Activated CD4-positive, alpha-beta memory T cell treated with anti-CD3 and anti-CD28 coated beads for 36 hours (primary cell): ENCODE data around the gene SMG6. TPM values are rescaled to one million over a fixed set of nuclear protein-coding genes. Genes with fewer than 3 reads are reported as not detected.
A peak's percentile ranks its signal among the peaks of the same experiment; 100 is the strongest.
"Not testable (repeated sequence)": the region's sequence is repeated elsewhere in the genome, so short reads cannot be mapped to it uniquely, and the experiment has no call there.

Experiments
- CTCF ChIA-PET: fragments of 350-600 bp; sonication (Branson Sonifier 250); formaldehyde crosslinking; loops from one replicate; lab custom pipeline; 2021; ENCODE audit warnings: antibody characterized with exemption, inconsistent platforms; lab: Charles Lee
- POLR2A ChIA-PET: fragments of 350-600 bp; sonication (Branson Sonifier 250); formaldehyde crosslinking; loops from one replicate; lab custom pipeline; 2021; ENCODE audit warnings: antibody characterized with exemption; lab: Charles Lee
- DNase-seq: peaks from one replicate; pipeline ENCODE4 v3.0.0-alpha.2; 2020
- H3K27ac Mint-ChIP-seq: one replicate; pipeline ENCODE4 v1.8.0; 2021; ENCODE audit warnings: mixed read lengths
- H3K27me3 Mint-ChIP-seq: one replicate; pipeline ENCODE4 v1.8.0; 2021; ENCODE audit warnings: mixed read lengths
- H3K36me3 Mint-ChIP-seq: one replicate; pipeline ENCODE4 v1.8.0; 2021; ENCODE audit warnings: mixed read lengths
- H3K4me1 Mint-ChIP-seq: one replicate; pipeline ENCODE4 v1.8.0; 2021; ENCODE audit warnings: low read depth, mixed read lengths
- H3K4me3 Mint-ChIP-seq: one replicate; pipeline ENCODE4 v1.8.0; 2021; ENCODE audit warnings: mild to moderate bottlenecking, mixed read lengths
- H3K9me3 Mint-ChIP-seq: one replicate; pipeline ENCODE4 v1.8.0; 2021; ENCODE audit warnings: mixed read lengths
- intact Hi-C: fragments of 100-400 bp; cut with micrococcal nuclease; formaldehyde crosslinking; loops from one replicate; pipeline ENCODE4 v1.15.1; 2023
- total RNA-seq, 2 experiments: library from RNA; stranded (reverse); gene quantifications; one replicate each; pipeline ENCODE4 v1.2.3, GENCODE V29; 2021

Gene SMG6
- total RNA-seq, 2 experiments from 2014 or later, result 17.2 to 20.3 TPM

DNA sequence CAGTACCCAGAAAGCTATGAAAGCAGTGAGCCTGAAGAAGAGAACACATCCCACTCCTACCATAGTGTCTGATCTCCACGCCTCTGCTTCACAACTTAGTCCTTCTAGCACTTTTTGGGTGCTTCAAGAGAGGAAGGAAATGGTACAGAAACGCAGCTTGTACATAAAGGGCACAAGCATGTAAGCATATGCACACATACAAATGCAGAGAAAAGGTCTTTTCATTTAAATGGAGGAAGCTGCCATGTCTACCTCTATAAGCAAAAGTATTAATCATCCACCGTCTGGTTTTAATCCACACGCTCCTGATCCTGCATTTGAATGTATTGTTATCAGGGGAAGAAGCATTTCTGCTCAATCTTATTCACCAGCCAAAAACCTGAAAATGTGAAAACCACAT lies 148.0 kb downstream of the SMG6 start:
- Mint-ChIP-seq H3K4me3 (no peak overlapping the region), H3K27me3 (no peaks in the 10 kb centered on the region), H3K4me1 (peaks cover 11% of the 10 kb centered on the region), H3K27ac (no peak overlapping the region), H3K36me3 (peaks cover 15% of the 10 kb centered on the region), H3K9me3 (no peaks in the 10 kb centered on the region)
- DNase-seq, result no peak
- POLR2A ChIA-PET, result interaction anchor here (0.6 kb wide), 1 partner anchor 9 kb away, joined by 3 read pairs; no protein-coding TSS in a partner anchor
- intact Hi-C loops, result no loop called here
- CTCF ChIA-PET, result interaction anchor here (0.6 to 1.1 kb wide), 3 partner anchors 89 to 434 kb away, joined by 3 to 5 read pairs (median 4); no protein-coding TSS in a partner anchor

DNA sequence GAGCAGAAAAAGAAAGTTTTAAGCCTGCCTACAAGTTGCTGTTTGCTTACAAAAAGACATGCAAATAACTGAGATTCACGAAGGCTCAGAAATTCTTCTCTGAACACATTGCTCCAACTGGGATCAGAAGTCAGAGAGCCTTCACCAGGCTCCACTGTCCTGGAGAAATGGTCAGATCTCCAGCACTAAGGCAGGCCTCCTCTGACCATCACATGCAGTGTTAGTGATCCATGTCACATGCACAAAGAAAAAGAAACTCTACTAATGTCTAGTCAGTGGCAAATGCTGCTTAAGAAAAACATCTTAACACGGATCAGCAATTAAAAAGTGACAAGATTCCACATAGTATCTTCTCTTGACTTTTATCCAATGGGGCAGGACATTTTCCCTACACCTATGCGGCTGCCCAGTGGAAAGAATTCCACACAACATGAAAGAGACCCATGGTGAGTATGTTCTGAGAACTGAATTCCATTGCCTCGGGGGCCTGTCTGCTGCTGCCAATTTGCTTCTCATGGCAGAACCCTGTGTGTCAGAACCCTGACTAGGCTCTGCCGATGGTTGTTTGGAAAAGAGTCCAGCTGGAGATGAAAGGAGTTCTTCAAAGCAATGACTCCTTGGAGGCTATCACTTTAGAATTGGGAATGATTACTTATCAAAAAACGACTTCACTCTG lies 152.1 kb downstream of the SMG6 start:
- POLR2A ChIA-PET, result interaction anchor here (0.6 kb wide), 1 partner anchor 12 kb away, joined by 3 read pairs; no protein-coding TSS in a partner anchor
- H3K4me1 Mint-ChIP-seq, result peaks cover under 1% of the 10 kb centered on the region
- CTCF ChIA-PET, result interaction anchor here (0.6 to 1.0 kb wide), 2 partner anchors 70 to 93 kb away, joined by 4 to 5 read pairs; no protein-coding TSS in a partner anchor

DNA sequence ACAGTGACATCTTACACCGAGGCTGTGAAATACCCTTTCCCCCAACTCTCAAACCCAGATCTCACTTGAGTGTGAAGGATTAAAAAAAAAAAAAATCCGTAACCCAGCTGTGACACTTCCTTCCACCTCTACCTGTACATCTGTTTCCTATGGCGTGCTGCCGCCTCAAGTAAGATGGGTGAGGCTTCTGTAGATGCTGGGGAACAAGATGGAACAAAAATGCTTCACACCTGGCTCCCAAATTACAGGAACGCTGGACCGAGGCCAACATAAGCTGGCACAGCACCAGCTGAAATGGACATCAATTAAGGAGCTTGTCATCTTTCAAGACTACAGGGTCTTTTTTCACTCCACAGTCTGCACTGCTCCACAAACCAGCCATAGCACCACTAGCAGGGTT lies 152.8 kb downstream of the SMG6 start:
- CTCF ChIA-PET, result interaction anchor here (0.6 kb wide), 1 partner anchor 69 kb away, joined by 4 read pairs; no protein-coding TSS in a partner anchor
- H3K27ac Mint-ChIP-seq, result no peak overlapping the region
- DNase-seq, result no peak

More for the DNA sequence above, 152.1 kb downstream of the SMG6 start:
- intact Hi-C loops, result no loop called here
- H3K4me3 Mint-ChIP-seq, result no peak overlapping the region
- DNase-seq, result no peak
- H3K27ac Mint-ChIP-seq, result no peak overlapping the region
- no peaks in the 10 kb centered on the region for H3K27me3 Mint-ChIP-seq
- peaks cover 17% of the 10 kb centered on the region for H3K36me3 Mint-ChIP-seq
- H3K9me3 Mint-ChIP-seq, result no peaks in the 10 kb centered on the region

DNA sequence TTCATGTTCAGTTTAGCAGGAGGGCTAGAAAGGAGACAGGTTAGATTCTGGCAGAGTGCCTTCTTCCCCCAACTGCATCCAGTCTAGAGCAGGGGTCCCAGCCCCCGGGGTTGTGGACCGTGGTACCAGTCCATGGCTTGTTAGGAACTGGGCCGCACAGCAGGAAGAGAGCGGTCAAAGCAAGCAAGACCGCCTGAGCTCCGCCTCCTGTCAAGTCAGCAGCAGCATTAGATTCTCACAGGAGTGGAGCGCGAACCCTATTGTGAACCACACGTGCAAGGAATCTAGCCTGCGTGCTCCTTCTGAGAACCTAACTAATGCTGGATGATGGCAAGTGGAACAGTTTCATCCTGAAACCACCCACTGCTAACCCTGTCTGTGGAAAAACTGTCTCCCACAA lies 153.7 kb downstream of the SMG6 start:
- DNase-seq, result no peak
- peaks cover 6% of the 10 kb centered on the region for H3K4me1 Mint-ChIP-seq
- ChIA-PET CTCF (no interaction called here), POLR2A (no interaction called here)
- H3K9me3 Mint-ChIP-seq, result no peaks in the 10 kb centered on the region
- H3K4me3 Mint-ChIP-seq, result no peak overlapping the region
- H3K27ac Mint-ChIP-seq, result no peak overlapping the region
- no peaks in the 10 kb centered on the region for H3K27me3 Mint-ChIP-seq
- peaks cover 10% of the 10 kb centered on the region for H3K36me3 Mint-ChIP-seq
- intact Hi-C loops, result no loop called here

More for the DNA sequence above, 152.8 kb downstream of the SMG6 start:
- Mint-ChIP-seq H3K4me1 (peaks cover 6% of the 10 kb centered on the region), H3K9me3 (no peaks in the 10 kb centered on the region), H3K36me3 (peaks cover 17% of the 10 kb centered on the region), H3K4me3 (no peak overlapping the region), H3K27me3 (no peaks in the 10 kb centered on the region)
- POLR2A ChIA-PET, result interaction anchor here (0.6 kb wide), 1 partner anchor 13 kb away, joined by 3 read pairs; no protein-coding TSS in a partner anchor
- intact Hi-C loops, result no loop called here

DNA sequence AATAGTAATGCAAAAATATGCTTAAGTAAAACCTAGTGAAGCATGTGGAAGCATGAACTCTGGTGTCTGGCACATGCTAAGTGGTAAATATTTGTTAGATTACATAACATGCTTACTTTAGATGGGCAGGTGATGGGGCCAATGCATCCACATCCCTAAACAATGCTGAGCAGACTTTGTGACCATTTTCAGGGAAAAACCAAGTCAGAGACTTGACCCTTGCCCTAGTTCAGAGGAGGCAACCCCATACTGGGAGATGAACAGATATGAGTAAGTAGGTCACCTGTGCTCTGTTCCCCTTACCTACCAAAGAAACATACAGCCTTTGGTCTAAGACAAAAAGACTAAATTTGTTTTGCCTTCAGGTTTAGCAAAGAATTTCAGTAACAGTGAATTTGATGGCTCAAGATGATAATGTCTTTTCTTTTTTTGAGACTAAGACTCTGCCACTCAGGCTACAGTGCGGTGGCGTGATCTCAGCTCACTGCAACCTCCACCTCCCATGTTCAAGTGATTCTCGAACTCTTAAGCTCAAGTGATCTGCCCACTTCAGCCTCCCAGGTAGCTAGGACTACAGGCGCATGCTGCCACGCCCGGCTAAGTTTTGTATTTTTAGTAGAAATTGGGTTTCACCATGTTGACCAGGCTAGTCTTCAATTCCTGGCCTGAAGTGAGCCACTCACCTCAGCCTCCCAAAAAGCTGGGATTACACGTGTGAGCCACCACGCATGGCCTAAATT lies 157.3 kb downstream of the SMG6 start:
- CTCF ChIA-PET, result interaction anchor here (1.0 to 1.5 kb wide), 3 partner anchors 59 to 90 kb away, joined by 3 to 6 read pairs (median 5); no protein-coding TSS in a partner anchor
- Mint-ChIP-seq H3K4me3 (no peak overlapping the region), H3K27me3 (no peaks in the 10 kb centered on the region), H3K36me3 (peaks cover 9% of the 10 kb centered on the region), H3K4me1 (peaks cover 11% of the 10 kb centered on the region), H3K9me3 (no peaks in the 10 kb centered on the region), H3K27ac (no peak overlapping the region)
- DNase-seq, result no peak
- POLR2A ChIA-PET, result interaction anchor here (0.6 kb wide), 1 partner anchor 9 kb away, joined by 3 read pairs; no protein-coding TSS in a partner anchor
- intact Hi-C loops, result no loop called here

DNA sequence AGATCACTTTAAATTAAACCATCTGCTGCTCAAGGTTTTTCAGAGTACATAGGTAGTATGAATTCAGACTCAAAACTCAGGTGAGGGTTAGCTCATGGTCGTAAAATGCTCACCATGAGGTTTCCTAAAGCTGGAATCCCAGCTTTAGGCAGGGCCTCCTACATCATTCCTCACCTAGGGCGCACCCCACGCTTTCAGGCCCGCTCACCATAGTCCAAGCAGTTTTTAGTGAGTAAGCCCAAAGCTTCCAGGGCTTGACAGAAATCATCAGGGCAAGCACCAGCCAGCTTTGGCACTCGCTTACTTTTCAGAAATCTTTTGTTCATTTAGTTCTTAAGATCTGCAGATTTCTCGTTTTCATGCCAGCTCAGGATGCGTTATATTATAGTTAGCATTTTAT lies 158.9 kb downstream of the SMG6 start:
- Mint-ChIP-seq H3K9me3 (no peaks in the 10 kb centered on the region), H3K27me3 (no peaks in the 10 kb centered on the region), H3K36me3 (peaks cover 9% of the 10 kb centered on the region), H3K4me1 (peaks cover 11% of the 10 kb centered on the region), H3K27ac (no peak overlapping the region), H3K4me3 (no peak overlapping the region)
- POLR2A ChIA-PET, result interaction anchor here (1.0 to 1.2 kb wide), 2 partner anchors 55 to 57 kb away, joined by 3 read pairs; no protein-coding TSS in a partner anchor
- intact Hi-C loops, result no loop called here
- DNase-seq, result no peak
- CTCF ChIA-PET, result interaction anchor here (1.2 to 1.4 kb wide), 3 partner anchors 23 to 100 kb away, joined by 3 to 5 read pairs (median 4); no protein-coding TSS in a partner anchor

DNA sequence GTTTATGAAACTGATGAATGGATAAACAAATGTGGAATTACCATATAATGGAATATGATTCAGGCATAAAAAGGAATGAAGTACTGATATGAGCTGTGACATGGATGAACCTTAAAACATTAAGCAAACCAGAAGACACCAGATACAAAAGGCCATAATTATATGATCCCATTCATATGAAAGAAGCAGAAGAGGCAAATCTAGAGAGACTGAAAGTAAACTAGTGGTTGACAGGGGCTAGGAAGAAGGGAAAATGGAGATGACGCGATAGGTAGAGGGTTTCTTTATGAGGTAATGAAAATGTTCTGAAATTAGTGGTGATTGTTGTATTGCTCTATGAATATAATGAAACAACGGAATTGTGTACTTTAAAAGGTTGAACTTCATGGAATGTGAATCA lies 160.3 kb downstream of the SMG6 start:
- Mint-ChIP-seq H3K36me3 (peaks cover 6% of the 10 kb centered on the region), H3K4me1 (peaks cover 18% of the 10 kb centered on the region), H3K4me3 (no peak overlapping the region), H3K9me3 (no peaks in the 10 kb centered on the region), H3K27ac (no peak overlapping the region), H3K27me3 (no peaks in the 10 kb centered on the region)
- intact Hi-C loops, result no loop called here
- no peak for DNase-seq
- ChIA-PET POLR2A (interaction anchor here (1.2 kb wide), 1 partner anchor 56 kb away, joined by 3 read pairs; no protein-coding TSS in a partner anchor), CTCF (interaction anchor here (1.2 to 1.3 kb wide), 2 partner anchors 21 to 101 kb away, joined by 4 to 5 read pairs; no protein-coding TSS in a partner anchor)

DNA sequence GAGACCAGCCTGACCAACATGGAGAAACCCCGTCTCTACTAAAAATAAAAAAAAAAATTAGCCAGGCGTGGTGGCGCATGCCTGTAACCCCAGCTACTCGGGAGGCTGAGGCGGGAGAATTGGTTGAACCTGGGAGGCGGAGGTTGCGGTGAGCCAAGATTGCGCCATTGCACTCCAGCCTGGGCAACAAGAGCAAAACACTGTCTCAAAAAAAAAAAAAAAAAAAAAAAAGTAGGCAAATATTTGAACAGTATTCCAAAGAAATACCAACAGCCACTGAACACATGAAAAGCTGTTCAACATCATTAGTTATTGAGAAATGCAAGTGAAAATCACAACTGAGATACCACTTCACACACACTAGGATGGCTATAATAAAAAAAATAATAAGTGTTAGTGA lies 160.9 kb downstream of the SMG6 start:
- intact Hi-C loops, H3K4me3 Mint-ChIP-seq, H3K27ac Mint-ChIP-seq, H3K27me3 Mint-ChIP-seq, H3K36me3 Mint-ChIP-seq, H3K9me3 Mint-ChIP-seq, POLR2A ChIA-PET, DNase-seq: not testable (repeated sequence)
- CTCF ChIA-PET, result interaction anchor here (1.3 kb wide), 1 partner anchor 102 kb away, joined by 4 read pairs; no protein-coding TSS in a partner anchor
- H3K4me1 Mint-ChIP-seq, result peaks cover 24% of the 10 kb centered on the region

DNA sequence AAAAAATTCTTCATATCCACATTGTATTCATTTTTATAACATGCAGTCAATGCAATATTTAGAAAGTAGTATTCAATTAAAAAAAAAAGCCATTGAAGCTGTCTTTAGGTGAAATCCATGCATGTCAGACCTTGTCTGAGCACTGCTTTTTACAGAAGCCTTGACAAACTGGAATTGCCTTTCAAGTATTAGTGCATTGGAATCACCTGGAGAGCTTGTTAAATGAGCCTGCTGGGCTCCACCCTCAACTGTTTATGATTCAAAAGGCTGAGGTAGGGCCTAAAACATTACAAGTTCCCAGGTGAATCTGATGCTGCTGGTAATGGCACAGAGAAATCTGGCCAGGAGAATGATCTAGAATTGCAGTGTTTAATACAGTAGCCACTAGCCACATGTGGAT lies 162.9 kb downstream of the SMG6 start:
- Mint-ChIP-seq H3K4me3 (no peak overlapping the region), H3K9me3 (no peaks in the 10 kb centered on the region), H3K4me1 (peaks cover 26% of the 10 kb centered on the region), H3K27me3 (no peaks in the 10 kb centered on the region), H3K36me3 (peaks cover 8% of the 10 kb centered on the region), H3K27ac (no peak overlapping the region)
- intact Hi-C loops, result no loop called here
- CTCF ChIA-PET, result interaction anchor here (0.7 kb wide), 1 partner anchor 99 kb away, joined by 5 read pairs; no protein-coding TSS in a partner anchor
- DNase-seq, result no peak
- POLR2A ChIA-PET, result no interaction called here

DNA sequence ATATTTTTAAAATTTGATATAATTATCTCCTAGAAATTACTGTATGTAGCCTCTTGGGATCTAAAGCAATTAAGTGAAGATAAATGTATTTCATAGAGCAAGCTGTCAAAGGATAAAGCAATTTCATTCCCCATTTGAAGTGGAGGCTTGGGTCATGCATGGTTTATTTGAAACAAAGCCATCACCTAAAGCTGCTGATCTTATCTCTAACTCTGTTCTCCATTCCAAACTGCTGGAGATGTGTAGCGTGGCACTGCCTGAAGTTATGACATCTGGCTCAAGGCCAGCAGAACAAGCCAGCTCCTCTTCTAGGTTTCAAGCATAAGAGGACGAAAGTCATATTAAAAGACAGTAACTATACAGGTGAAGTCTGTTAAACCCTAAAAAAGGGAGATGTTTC lies 164.8 kb downstream of the SMG6 start:
- intact Hi-C loops, result no loop called here
- DNase-seq, result no peak
- peaks cover 4% of the 10 kb centered on the region for H3K36me3 Mint-ChIP-seq
- H3K4me1 Mint-ChIP-seq, result peaks cover 26% of the 10 kb centered on the region
- no peak overlapping the region for H3K4me3 Mint-ChIP-seq
- POLR2A ChIA-PET, result no interaction called here
- H3K9me3 Mint-ChIP-seq, result no peaks in the 10 kb centered on the region
- CTCF ChIA-PET, result interaction anchor here (1.2 kb wide), 1 partner anchor 13 kb away, joined by 3 read pairs; no protein-coding TSS in a partner anchor
- H3K27ac Mint-ChIP-seq, result no peak overlapping the region
- no peaks in the 10 kb centered on the region for H3K27me3 Mint-ChIP-seq

DNA sequence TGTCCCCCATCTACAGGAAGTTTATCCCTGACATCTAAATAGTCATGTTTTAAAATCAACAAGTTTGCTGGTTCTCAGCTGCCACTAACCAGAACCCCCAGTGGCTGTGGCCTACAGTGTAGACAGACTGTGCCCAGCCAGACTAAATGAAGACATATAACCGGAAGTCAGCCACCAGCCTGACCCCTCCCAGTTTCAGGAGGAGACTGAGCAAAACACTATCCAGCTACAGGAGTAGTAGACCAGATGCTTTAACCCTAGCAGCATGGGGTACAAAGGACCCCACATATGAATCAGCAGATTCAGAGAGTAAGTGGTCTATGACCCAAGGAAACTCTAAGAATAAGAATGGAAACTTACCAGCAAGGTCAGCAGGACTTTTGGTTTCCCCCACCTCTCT lies 165.3 kb downstream of the SMG6 start:
- Mint-ChIP-seq H3K36me3 (peaks cover 3% of the 10 kb centered on the region), H3K4me1 (peaks cover 24% of the 10 kb centered on the region), H3K27me3 (no peaks in the 10 kb centered on the region), H3K27ac (no peak overlapping the region), H3K4me3 (no peak overlapping the region), H3K9me3 (no peaks in the 10 kb centered on the region)
- POLR2A ChIA-PET, result no interaction called here
- intact Hi-C loops, result no loop called here
- peak; percentile 35 for DNase-seq
- CTCF ChIA-PET, result interaction anchor here (1.2 kb wide), 2 partner anchors 12 to 84 kb away, joined by 3 read pairs; partner anchors contain the start of gene HIC1
